Measurements from ENCODE around the gene ELMOD2.

Gene ELMOD2

DNA sequence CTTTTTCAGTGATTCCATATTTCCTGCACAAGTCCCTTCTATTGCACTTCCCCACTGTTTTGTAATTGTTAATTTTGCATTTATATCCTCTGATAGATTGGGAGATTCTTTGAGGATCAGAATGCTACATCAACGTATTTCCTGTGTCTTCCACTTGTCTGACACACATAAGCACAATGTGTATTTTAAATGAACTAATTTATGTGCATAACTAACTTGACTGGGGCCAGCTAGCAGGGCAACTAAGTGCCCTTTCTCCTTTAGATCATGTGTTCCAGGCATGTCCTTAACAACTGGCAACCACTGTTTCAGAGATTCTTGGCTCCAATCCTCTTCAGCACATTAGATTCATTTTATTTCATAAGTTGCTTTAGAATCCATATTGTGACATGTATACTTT, 60.5 kb downstream of the ELMOD2 start:
- DNase-seq = no peak

DNA sequence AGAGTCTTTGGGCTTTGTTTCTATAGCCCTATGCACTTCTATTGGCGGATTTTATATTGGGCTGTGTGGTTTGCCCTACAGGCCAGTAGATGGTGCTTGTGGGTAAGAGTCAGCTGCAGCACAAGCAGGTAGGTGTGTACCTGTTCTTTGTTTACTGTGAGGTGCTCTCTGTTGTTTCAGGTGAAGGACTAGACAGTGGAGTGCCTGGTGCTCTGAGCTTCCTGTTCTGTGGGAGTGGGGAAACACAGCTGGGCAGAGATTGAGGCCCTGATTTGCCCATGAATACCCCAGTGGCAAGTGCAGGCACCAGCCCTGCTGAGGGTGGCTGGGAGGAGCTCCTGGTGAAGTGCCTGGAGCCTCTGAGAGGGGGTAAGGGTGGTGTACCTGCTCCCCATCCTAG, 71.1 kb downstream of the ELMOD2 start:
- no peak for DNase-seq

DNA sequence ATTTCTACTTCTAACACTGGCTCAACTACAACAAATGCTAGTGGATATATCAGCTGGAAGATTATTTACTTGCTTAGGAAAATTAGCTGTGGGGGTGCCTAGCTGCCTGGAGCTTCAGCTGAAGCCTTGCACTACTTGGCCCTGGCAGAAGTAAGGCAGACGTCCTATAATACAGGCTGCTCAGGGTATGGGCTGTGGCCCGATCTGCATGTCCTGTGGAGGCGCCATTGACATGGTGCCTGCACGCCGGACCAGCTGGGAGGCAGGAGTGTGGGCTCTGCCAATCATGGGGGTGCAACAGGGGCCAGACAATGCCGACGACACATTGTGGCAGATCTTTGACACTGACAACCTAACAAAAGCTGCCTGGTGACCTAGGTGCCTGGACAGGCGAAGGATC, 76.4 kb downstream of the ELMOD2 start:
- no peak for DNase-seq

DNA sequence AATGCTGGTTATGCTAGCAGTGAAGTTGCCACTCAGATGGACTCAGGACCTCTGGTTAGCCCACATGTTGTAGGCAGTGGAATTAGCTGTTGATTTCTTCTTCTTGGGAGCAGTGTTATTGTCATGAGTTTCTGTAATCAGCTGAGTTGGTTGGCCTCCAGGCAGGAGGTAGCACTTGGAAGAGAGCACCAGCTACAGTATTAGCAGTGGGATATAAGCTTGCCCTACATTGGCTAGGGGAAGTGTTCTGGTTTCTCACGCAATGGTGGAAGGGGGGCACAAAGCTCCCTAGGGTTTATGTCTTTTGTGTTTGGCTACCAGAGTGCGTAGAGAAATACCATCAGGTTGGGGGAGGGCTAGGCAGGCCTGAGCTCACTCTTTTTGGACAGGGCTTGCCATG, 78.7 kb downstream of the ELMOD2 start:
- DNase-seq = no peak

DNA sequence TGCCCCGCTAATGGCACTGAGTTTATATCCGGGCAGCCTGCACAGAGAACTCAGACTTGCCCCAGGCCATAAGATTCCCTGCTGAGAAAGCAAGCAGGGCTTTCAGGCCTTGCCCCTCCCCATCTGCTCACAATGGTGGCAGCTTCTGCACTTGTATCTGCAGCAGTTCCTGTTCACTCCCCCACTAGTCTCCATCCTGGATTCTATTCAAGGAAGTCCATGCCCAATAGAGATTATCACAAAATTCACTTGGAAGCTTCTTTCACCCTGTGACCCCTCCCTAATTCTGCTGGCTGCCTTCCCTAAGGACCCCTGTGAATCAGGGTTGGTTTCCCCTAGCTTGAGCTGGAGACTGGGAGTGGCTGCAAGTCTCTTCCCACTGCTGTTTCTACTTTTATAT, 79.3 kb downstream of the ELMOD2 start:
- DNase-seq = no peak
